GM10847 (cell line): ENCODE data around the gene LRRC17.

ENCODE experiments used
- POLR2A ChIP-seq: IDR thresholded peaks from 2 replicates; pipeline ENCODE4 v1.6.1; 2011; ENCODE audit not compliant: insufficient read length; ENCODE audit errors: extremely low read depth

The LRRC17 gene

GRCh38 chr7:102890971-102891692 lies 21.7 kb upstream of the LRRC17 start:
- no peak for TF ChIP-seq POLR2A

- no peak for TF ChIP-seq POLR2A
These were observed 21.0 kb upstream of the LRRC17 start for GRCh38 chr7:102891693-102892261.

GRCh38 chr7:102892631-102893278 lies 20.0 kb upstream of the LRRC17 start:
- TF ChIP-seq POLR2A = no peak

DNA sequence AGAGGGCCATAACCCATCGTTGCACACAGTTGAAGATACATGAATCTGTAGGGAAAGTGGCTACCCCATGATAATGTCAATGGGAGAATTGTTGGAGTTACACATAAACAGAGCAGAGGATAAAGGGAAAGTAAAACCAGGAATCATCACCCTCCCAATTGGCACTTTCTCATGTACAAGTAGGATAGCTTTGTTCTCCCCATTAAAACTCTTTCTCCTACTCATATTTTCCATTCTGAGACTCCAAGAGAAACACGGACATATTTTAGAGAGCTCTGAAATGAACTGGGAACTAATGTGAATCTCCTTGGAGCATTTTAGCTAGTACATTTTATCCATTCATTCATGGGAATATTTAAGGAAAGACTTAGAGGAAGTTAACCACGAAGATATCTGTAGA lies 17.2 kb upstream of the LRRC17 start:
- TF ChIP-seq POLR2A = no peak

- no peak for TF ChIP-seq POLR2A
These were observed 16.2 kb upstream of the LRRC17 start for GRCh38 chr7:102896585-102896984.

- no peak for TF ChIP-seq POLR2A
These were observed 15.6 kb upstream of the LRRC17 start for GRCh38 chr7:102897211-102897631.

GRCh38 chr7:102897856-102898531 lies 14.8 kb upstream of the LRRC17 start:
- TF ChIP-seq POLR2A = no peak

DNA sequence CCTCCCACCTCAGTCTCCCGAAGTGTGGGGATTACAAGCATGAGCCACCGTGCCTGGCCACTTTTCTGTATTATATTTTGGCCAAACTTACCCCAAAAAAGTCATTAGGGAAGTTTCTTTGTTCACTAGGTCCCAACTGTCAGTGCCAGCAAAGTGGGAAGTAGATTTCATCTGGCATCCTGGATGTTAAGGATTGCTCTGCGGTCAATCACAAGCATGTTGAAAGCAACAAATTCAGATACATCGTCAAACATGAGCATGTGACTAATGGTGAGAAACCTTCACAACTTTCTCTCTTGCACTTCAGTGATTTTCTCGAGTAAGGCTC lies 14.3 kb upstream of the LRRC17 start:
- TF ChIP-seq POLR2A = no peak

GRCh38 chr7:102908676-102909075 lies 4.1 kb upstream of the LRRC17 start:
- TF ChIP-seq POLR2A = no peak

GRCh38 chr7:102913826-102914225 lies 1.0 kb downstream of the LRRC17 start:
- TF ChIP-seq POLR2A = no peak

GRCh38 chr7:102914585-102914984 lies 1.8 kb downstream of the LRRC17 start:
- no peak for TF ChIP-seq POLR2A

- TF ChIP-seq POLR2A = no peak
These were observed 3.6 kb downstream of the LRRC17 start for GRCh38 chr7:102916426-102916825.

DNA sequence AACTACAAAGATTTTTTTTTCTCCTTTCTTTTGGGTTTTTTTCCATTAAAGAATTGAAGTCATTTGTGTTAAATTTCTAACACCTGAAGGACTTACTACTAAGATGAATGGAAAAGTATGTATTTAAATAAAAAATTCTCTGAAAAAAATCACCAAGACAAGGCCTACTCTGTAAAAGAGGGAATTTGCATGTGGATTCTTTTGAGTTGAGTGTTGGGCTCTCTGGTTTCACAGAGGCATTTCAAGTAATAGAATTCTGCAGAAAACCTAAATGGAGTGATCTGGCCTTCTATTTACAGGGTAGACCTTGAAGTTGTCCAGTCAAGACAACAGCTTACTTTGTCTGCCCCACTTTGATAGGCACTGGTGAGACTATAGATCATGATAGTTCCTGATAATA lies 4.1 kb downstream of the LRRC17 start:
- no peak for TF ChIP-seq POLR2A

GRCh38 chr7:102917436-102918353 lies 4.9 kb downstream of the LRRC17 start:
- TF ChIP-seq POLR2A = no peak

DNA sequence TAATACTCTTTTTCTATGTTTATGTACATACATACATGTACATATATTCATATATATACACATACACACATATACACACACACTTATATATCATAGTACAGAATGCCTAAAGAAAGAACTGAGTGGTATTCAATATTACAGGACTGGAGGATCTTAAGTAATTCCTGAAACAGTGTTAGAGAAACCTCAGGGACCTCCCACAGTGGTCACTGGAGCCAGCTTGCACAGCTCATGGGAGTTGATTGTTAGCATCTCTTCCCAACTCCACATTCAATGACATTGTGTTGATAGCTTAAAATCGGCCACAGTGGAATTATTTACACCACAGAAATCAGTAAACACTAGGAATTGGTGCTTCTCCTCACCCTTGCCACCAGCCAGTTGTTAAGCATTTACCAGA lies 6.0 kb downstream of the LRRC17 start:
- TF ChIP-seq POLR2A = no peak
